Stimulated activated CD4-positive, alpha-beta T cell treated with anti-CD3 and anti-CD28 coated beads, Interleukin-15, amount 100 ng/mL, for 1 hour (primary cell): ENCODE measurements around the gene FBXO31.

Experiments
- DNase-seq, 2 donors: peaks; one replicate each; pipeline ENCODE4 v3.0.0-alpha.2; 2020; ENCODE audit warnings: low read depth in 1 of 2, low spot score in 1 of 2

FBXO31 gene

GRCh38 chr16:87293990-87294389 lies 89.6 kb downstream of the FBXO31 start:
- DNase-seq, result no peak

- no peak for DNase-seq
These were observed 91.6 kb downstream of the FBXO31 start for GRCh38 chr16:87291944-87292343.

GRCh38 chr16:87288753-87289362 lies 94.7 kb downstream of the FBXO31 start:
- DNase-seq, result no peak

GRCh38 chr16:87286839-87287626 lies 96.5 kb downstream of the FBXO31 start:
- DNase-seq, result no peak

GRCh38 chr16:87284183-87284582 lies 99.4 kb downstream of the FBXO31 start:
- DNase-seq, result no peak

GRCh38 chr16:87279094-87279658 lies 104.4 kb downstream of the FBXO31 start:
- DNase-seq, result no peak

GRCh38 chr16:87278191-87279093 lies 105.1 kb downstream of the FBXO31 start:
- DNase-seq, result peak in 1 of 2 donors; percentile 14
